IPS DF 4.7 (cell line): Measurements from ENCODE around the gene TMCC2.

Experiments used
- DNase-seq: peaks from one replicate; pipeline ENCODE4 v3.0.0-alpha.2; 2013; ENCODE audit warnings: low spot score; ENCODE audit errors: extremely low read depth

The TMCC2 gene

DNA sequence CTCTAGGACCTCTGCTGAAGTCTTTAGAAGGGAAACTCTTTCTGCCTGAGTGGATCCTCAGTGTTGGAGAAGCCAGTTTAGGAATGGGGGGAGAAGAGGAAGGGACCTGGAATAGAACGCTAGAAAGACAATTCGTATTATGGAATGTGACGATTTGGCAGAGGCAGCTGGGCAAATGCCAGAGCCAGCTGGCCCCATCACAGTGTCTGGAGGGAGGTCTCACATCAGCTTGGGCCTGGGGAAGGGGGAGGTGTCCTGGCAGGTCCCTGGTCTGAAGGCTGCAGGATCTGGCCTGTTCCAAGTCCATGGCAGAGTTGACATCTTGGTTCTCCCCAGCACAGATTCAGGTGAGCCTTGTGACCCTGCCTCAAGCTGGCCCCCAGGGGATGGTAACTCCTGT, 11.3 kb downstream of the TMCC2 start:
- no peak for DNase-seq

DNA sequence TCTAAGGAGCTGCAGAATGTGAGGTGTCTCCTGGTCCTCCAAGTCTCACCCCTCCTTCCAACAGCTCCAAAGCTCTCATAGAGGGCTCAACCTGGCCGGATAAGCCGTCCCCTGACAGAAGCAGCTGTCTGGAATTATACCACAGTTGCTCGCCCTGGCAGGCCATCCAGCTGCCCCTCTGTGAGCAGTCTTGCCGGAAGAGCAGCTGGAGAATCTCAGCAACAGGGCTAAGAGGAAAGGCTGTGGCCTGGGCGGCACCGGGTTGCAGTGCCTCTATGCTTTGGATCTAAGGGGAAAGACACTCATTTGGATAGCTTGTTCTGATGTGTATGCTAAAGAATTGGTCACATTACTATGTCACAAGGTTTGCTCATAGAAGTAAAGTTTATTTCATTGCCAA, 12.4 kb downstream of the TMCC2 start:
- DNase-seq, result no peak

DNA sequence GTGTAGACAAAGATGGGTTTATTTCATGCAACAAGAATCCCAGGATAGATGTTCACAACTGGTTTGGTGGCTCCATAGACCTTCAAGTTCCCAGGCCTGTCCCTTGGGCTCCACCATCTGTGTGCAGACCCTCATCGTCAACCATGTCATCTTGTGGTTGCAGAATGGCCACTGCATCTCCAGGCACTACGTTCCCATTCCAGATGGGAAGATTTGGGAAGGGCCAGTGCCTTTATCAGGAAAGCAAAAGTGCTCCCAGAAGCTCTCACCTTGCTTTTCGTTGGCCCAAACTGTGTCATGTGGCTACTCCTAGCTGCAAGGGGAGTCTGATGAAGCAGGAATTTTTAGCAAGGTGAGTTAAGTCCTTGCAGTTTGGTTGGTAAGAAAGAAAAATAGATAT, 12.8 kb downstream of the TMCC2 start:
- DNase-seq, result no peak

DNA sequence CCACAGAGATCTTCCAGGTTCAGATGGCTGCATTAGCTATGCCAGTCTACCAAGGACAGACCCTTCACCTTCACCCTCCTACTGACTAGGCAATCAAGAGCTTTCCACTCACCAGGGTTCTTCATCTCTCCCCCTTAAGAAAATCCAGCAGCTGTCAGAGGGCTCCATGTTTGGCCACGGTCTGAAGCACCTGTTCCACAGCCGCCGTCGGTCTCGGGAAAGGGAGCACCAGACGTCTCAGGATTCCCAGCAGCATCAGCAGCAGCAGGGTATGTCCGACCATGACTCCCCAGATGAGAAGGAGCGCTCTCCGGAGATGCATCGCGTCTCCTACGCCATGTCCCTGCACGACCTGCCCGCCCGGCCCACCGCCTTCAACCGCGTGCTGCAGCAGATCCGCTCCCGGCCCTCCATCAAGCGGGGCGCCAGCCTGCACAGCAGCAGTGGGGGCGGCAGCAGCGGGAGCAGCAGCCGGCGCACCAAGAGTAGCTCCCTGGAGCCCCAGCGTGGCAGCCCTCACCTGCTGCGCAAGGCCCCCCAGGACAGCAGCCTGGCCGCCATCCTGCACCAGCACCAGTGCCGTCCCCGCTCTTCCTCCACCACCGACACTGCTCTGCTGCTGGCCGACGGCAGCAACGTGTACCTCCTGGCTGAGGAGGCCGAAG, 13.8 kb downstream of the TMCC2 start:
- DNase-seq, result no peak

DNA sequence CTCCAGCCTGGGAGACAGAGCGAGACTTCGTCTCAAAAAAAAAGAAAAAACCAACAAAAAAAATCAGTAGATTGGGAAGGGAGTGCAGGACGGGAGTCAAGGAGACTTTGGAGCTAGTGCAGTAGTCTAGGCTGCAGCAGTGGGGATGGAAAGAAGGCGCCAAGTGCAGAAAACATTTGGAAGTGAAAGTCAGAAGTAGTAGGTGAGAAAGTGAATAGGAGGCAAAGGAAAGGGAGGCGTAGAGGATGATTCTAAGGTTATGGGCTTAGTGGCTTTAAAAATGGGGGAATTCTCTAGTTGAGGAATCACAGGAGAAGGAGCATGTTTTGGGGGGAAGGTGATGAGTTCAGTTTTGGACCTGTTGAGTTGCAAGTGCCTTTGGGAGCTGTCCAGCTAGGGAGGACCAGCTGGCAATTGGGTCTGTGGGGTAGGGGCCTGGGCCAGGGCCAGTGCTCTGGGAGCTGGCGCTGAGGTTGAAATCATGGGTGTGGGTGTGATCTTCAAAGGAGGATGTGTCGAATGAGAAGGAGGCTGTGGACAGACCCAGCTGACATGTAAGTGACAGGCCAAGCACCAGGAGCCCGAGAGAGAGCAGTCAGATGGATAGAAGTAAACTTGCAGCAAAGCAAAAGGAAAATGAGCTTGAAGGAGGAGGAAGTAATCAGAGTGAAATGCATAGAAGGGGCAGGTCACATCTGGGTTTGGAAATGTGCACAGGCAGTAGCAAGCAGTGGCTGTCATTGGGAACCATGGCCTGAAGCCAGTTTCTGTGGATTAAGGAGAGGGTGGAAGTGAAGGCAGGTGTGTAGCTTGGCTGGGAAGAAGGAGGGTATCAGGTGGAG, 15.8 kb downstream of the TMCC2 start:
- no peak for DNase-seq

DNA sequence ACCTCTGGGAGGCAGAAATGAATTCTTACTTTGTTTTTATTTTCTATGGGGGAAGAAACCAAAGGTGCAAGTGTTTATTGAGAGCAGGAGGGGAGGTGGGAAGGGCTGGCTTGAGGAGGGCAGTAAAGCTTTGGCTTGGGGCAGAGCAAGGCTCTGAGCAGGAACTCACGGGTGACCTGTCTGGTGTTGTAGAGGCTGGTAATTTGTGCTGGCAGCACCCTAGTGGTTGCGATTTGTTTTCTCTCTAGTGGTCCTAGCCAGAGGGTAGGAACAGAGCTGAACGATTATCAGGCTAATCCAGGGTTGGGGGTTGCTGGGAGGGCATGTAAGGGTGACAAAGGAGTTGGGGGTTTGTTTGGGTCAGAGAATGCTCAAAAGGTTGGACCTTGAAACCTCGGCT, 16.6 kb downstream of the TMCC2 start:
- DNase-seq, result no peak

DNA sequence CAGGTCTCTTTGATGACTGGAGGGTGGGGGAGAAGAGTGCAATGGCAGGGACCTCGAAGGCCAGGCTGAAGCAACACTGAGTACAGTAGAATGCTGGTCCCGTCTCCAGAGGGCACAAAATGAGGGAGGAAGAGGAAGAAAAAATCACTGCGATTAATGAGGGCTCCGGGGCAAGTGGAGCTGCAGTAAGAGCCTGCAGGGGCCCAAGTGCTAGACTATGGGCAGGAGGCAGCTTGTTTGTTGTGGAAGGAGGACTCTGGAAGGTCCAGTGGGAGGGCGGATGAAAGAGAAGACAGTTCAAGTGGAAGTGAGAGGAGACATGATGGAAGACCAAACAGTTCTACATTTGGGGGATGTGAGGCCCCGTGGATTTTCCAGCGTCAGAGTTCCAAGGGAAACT, 17.4 kb downstream of the TMCC2 start:
- no peak for DNase-seq

DNA sequence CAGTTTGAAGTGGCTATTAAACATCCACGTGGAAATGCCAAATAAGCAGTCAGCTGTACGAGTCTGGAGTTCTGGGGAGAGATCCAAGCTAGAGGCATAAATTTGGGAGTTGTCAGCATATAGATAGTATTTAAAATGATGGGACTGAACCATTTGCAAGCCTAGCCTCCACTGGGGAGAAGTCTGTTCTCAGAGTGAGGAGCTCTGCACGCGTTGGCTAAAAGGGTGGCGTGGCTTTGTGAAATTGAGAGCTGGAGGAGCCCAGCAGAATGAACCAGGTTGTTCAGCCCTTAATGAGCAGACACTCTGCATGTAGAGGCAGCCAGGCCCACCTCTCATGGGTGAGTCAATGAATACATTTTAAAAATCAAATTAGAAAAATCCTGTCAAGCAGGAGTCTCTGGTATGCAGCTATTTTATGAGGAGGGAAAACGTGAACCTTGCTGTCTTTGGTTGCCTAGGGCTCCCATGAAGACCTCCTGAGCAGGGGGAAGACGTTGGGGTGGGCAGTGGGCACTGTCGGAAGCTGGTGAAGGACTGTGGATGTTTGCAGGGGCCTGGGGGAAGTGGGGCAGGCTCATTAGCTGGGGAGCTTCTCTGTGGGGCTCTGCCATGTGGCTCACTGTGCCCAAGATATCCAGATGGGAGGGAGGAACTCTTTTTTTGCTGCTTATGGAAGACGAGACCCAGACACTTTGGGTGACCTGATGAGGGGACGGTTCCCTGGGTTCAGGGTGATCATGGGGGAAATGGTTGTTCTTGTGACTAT, 18.8 kb downstream of the TMCC2 start:
- no peak for DNase-seq

DNA sequence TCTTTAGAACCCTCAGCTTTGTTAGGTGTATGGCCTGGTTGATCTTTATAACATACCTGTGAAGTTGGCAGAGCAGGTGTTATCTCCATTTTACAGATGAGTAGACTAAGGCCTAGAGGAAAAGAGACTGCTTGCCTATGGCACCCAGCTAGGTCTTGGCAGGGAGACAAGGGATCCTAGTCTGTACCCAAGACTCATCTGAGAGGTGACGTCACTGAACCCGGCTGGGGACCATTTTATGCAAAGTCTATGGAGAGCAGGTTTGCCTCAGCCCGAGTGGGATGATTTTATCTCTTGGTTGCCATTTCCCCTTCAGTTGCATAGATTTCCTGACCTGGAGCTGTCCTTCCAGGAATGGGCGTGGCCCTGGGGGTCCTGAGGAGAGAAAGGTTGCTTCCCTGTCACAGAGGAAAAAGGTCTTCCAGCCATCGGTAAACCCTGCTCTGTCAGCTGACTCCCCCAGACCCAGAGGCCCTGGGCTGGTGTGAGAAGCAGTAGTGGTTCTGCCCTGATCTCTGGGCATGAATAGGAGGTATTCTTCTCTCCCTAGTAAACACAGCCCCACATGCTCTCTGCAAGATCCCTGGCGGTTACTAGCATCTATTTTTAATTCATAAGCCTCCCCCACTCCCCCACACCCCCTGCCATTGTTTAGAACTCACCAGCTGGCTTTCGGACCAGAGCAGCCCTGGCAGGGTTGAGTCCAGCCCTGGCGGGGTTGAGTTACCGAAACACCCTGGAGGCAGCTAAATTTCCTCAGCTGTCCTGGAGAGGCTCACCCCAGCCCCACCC, 19.6 kb downstream of the TMCC2 start:
- no peak for DNase-seq

DNA sequence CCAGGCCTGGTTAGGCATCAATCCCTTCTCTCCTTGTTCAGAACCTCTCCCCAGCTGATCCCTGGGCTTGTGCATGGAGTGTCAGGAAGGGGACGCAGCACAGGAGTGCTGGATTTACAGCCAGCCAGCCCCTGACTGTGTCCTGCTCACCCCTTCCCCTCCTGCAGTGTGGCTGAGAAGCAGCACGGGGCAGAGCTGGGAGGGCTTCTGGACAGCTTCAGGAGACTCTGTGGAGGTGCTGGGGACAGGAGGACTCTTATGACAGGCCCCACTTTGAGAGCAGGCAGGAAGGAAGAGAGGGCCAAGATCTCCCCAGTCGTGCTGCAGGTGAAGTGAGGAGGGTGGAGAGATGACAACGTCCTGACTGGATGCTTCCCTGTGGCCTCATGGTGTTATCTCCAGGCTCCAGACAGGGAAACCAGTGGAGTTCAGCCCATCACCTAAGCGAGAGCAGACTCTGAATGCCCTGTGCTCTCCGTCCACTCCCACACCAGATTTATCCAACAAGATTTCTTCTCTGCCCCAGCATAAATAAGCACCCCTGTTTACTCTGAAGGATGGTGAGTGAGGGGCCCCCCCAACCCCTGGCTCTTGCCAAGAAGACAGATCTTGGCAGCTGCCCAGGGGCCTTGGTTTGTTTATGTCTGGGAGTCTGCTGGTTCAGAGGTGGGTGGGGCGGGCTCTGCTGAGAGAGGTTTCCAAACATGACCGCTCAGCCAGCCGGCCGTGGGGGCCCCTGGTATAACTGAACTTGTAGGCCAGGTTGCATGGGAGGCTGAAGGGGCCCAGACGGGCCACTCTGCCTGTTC, 21.3 kb downstream of the TMCC2 start:
- DNase-seq, result no peak

DNA sequence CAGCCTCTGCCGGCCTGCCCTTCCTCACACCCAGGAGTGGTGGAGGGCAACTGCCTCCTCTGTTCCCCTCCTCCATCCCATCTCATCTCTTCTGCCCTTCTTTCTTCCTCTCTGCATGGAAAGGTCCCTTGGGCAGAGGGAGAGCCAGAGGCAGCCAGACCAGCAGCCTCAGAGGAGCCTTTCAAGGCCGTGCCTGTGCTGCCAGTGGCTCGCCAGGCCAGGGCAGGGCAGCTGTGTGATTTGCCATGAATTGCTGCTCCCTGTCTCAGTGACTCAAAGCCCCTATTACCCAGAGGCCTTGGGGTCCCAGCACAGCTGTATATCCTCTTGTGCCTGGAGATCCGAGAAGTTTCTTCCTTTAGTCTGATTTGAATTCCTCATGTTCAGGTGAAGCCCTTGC, 21.9 kb downstream of the TMCC2 start:
- DNase-seq, result no peak

DNA sequence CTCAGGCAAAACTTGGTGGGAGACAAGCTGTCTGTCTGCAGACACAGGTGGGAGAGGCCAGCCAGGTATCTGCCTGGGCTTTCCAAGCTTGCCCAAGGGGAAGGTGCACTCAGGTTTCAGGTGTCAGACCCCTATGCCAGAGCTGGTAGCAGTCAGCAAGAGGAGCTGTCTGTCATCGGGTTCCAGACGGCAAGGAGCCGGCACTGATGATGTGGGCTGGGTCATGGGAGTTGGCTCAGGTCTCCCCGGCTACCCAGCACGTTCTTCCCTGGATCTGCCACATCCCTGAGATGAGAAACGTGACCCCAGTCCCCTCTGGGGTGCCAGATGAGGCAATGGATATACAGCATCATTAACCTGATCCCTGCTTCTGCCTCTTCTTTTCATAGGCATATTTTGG, 23.0 kb downstream of the TMCC2 start:
- DNase-seq, result no peak

DNA sequence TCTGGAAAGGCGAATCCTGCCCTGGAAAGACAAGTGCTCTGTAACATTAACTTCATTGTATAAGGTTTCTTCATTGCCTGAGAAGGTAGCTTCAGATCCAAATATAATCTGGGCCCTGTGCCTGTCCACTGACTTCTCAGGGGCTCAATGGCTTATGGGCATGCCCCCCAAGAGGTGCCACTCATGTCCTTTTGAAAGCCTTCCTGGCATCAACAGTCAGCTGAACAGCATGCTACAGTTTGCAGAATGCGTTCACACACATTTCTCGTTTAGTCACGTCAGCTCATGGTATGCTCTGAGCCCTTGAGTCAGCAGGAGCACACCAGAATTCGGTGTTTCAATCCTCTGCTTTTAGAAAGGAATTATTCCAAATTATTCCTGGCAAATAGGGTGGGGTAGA, 23.8 kb downstream of the TMCC2 start:
- DNase-seq, result no peak

DNA sequence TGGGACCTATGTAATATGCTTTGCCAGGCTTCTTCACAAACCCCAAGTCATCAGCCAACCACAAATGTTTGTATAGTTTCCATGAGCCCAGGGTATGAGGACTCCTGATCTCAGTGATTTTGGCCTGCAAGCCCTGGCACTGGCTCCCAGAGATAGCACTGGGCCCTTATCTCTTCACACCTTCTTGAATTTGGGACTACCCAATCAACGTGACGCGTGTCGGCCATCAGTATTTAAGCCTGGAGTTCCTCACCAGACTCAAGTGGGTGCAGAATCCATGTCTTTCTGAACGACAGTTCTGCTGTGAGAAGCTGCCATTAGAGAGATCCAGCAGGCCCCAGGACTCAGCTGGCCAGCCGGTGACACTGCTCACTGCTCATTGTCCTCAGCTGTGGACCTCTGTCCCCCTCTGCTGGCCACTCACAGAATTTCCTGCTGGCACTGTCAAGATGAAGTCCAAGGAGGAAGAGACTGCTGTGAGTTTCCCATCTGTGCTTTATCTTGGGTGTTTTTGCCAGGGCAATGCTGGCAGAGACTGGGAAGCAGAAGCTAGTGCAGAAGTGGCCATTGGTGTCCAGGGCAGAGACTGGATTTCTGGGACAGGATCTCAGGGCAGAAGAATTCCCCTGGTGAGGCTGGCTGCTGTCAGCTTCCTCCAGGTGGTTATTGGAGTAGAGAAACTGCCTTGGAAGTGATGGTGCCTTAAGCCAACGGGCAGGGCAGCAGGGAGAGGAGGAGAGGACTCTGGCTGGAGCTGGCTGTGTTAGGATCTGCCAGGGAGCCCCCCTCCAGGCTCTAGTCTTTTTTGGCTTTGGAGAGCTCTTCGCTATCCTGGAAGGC, 28.4 kb downstream of the TMCC2 start:
- no peak for DNase-seq

DNA sequence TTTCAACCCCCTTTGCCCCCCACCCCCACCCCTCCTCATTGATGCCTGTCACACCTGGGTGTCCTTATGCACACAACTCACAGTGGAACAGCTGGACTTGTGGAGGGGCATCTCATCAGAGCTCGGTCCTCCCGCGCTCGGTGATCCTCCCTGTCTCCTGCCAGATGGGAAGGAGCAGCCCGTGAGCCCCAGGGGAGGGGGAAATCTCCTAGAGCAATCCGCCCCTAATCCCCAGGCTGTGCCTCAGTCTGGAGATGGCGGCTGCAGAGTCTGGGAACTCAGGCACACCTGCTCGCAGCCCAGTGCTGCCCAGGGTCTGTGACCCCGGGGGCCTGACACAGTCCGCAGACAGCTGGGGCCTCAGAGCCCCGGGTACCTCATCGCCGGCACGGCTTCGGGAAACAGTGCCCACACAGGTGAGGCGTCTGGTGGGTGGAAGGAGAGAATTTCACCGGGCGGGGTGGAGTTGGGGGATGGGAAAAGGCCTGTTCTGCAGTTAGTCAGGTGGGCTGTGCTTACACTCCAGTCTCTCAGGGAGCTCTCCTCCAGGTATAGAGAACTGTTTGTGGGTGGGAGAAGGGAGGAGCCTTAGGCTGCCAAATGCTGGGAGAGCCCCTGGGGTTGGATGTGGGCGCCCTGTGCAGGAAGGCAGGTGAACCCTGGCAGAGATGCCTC, 29.3 kb downstream of the TMCC2 start:
- DNase-seq, result no peak

DNA sequence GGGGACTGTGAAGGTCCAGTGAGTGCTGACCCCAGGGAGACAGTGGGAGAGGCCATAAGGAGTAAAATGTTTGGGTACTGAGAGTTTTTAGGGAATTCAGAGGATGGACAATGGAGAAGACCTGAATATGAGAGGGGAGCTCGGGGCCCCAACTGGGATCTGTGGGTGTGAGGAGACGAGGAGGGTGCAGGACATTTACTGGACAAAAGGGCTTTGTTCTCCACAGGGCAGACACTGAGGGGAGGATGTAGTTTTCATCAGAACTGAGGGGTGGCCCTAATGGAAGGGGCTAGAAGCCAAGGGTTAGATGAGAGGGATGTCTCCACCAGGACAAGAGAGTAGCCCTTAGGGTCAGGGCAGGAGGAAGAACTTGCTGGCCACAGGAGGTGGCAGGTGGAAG, 30.0 kb downstream of the TMCC2 start:
- no peak for DNase-seq

DNA sequence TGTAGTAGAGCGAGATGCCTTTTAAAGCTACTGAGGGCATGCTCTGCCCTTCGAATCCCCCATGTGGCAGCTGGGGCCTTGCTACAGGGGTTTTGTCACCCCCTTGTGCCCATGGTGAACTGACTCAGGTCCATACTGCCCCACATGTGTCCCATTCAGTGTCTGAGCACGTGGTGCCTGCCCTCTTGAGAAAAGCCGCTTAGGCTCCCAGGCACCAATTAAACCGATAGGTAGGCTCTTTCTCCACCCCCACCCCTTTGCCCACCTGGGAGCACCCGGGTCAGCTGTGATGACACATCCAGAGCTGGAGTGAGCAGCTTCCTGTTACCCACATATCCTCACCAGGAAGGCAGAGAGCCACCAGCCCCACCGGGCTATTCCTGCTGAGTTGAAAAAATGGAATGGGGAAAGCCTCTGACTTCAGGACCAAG, 30.5 kb downstream of the TMCC2 start:
- DNase-seq, result no peak

DNA sequence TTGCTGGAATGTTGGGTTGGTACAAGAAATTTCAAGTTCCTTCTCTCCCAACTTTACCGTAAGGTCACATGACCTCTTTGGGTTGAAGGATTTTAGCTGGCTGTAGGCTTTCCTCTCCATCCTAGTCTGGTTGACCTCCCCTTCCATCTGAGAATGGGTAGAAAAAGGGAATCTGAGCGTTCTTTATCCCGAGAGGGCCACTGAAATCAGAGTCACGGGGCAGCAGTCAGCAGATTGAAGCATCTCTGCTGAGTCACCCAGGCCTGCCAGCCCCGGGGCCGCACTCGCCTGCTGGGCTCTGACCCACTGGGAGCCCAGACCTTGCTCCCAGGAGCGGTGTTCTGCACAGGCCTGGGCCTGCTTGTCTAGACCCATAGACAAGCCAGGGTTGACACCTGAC, 31.0 kb downstream of the TMCC2 start:
- DNase-seq, result no peak

DNA sequence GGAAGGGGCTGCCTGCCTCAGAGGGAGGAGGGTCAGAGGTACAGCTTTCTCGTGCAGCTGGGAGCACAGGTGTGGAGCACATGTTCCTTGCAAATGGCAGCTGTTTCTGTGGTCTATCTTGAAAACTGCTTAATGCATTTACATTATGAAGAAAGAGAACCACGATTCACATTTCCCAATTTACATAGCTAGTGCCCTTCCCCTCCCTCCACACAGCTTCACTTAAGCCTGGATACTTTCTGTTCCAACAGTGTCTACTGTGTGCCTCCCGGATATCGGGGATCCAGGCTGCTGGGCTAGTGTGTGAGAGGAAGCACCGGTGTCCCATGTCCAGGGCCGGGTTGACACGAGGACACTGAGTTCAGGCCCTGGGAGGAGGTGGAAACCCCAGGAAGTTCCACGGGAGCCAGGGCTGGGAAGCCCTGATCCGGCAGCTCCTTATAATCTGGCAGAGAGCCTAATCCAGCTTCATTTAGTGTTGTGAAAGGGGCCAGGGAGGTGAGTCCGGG, 31.6 kb downstream of the TMCC2 start:
- DNase-seq, result no peak
